GM12878 (cell line): Measurements from ENCODE around the gene SIDT1. TPM values are rescaled to one million over a fixed set of nuclear protein-coding genes. Genes with fewer than 3 reads are reported as not detected.

Experiments
- ATAC-seq: fragments of 200-7000 bp; cut with Tn5 transposase; 3 replicates; pipeline ENCODE4 v1.9.1; 2020; ENCODE audit warnings: mild to moderate bottlenecking, moderate library complexity
- BruUV-seq: library from RNA; stranded (reverse); fragments of 400-500 nt; replicated peaks from 2 replicates; lab custom pipeline; 2021; lab: Mats Ljungman, UMichigan
- CTCF ChIA-PET: fragments of 300-600 bp; sonication (Branson Sonifier 250); formaldehyde crosslinking; extraction: SDS; loops from one replicate; lab custom pipeline; 2021; ENCODE audit warnings: inconsistent platforms; lab: Yijun Ruan, JAX
- POLR2A ChIA-PET: fragments of 350-600 bp; formaldehyde crosslinking; extraction: SDS; loops from one replicate; lab custom pipeline; 2021; ENCODE audit warnings: inconsistent platforms; lab: Charles Lee
- RAD21 ChIA-PET: fragments of 300-600 bp; sonication (Branson Sonifier 250); formaldehyde crosslinking; loops from one replicate; lab custom pipeline; 2023; ENCODE audit warnings: antibody characterized with exemption; ENCODE audit not compliant: unreplicated experiment; lab: Charles Lee
- SMC1A ChIA-PET: fragments of 300-600 bp; sonication (Branson Sonifier 250); formaldehyde crosslinking; loops from one replicate; lab custom pipeline; 2023; ENCODE audit not compliant: unreplicated experiment, uncharacterized antibody; lab: Charles Lee
- DNase-seq: peaks from one replicate; pipeline ENCODE4 v3.0.0-alpha.2; 2011; ENCODE audit warnings: low read depth, low spot score
- FAIRE-seq: peaks from 3 replicates; lab custom pipeline; 2011; peaks lifted over from hg19 to GRCh38; lab: Jason Lieb, UNC
- H2AFZ ChIP-seq: 2 replicates; pipeline ENCODE4 v1.6.0; 2011; ENCODE audit warnings: low read depth, low read length, control low read depth; ENCODE audit not compliant: control insufficient read depth
- H3K27ac ChIP-seq: 2 replicates; pipeline ENCODE4 v1.5.1; 2011; ENCODE audit warnings: control low read depth; ENCODE audit not compliant: control insufficient read depth, insufficient read depth
- H3K27me3 ChIP-seq, 2 experiments: replicated peaks in 1 of 2; 2 replicates each; pipeline versions ENCODE4 v1.6.0 to v1.6.1; 2011; ENCODE audit warnings: low read length in 1 of 2; ENCODE audit not compliant: control insufficient read depth in 2 of 2, insufficient read depth in 2 of 2
- H3K36me3 ChIP-seq, 2 experiments: 2 replicates each; pipeline ENCODE4 v1.5.1; 2011; ENCODE audit warnings: low read length in 1 of 2; ENCODE audit not compliant: control insufficient read depth in 2 of 2, insufficient read depth in 2 of 2
- H3K4me1 ChIP-seq: 2 replicates; pipeline ENCODE4 v1.6.1; 2011; ENCODE audit warnings: mild to moderate bottlenecking, low read length, moderate library complexity, mixed read lengths; ENCODE audit not compliant: control insufficient read depth, insufficient read depth
- H3K4me2 ChIP-seq: 2 replicates; pipeline ENCODE4 v1.6.0; 2011; ENCODE audit warnings: control low read depth; ENCODE audit not compliant: control insufficient read depth, insufficient read depth
- H3K4me3 ChIP-seq: fragments of 200-600 bp; sonication (generic); 2 replicates; pipeline ENCODE4 v1.5.1; 2016
- H3K79me2 ChIP-seq: 2 replicates; pipeline ENCODE4 v1.6.0; 2011; ENCODE audit warnings: low read length; ENCODE audit not compliant: control insufficient read depth, insufficient read depth
- H3K9ac ChIP-seq: 2 replicates; pipeline ENCODE4 v1.8.0; 2011; ENCODE audit warnings: low read length, control low read depth, mixed read lengths; ENCODE audit not compliant: control insufficient read depth, insufficient read depth
- H3K9me3 ChIP-seq: replicated peaks from 3 replicates; pipeline ENCODE4 v1.5.1; 2011; ENCODE audit warnings: mild to moderate bottlenecking, low read length; ENCODE audit not compliant: control insufficient read depth, insufficient read depth
- H4K20me1 ChIP-seq: 2 replicates; pipeline ENCODE4 v1.6.0; 2011; ENCODE audit not compliant: control insufficient read depth, insufficient read depth
- CBFB ChIP-seq: IDR thresholded peaks from 2 replicates; pipeline ENCODE4 v1.6.1; 2016; ENCODE audit warnings: antibody characterized with exemption, low read depth
- EZH2 ChIP-seq: IDR thresholded peaks from 2 replicates; pipeline ENCODE4 v1.6.1; 2012; ENCODE audit warnings: low read depth, mild to moderate bottlenecking, control low read depth, inconsistent platforms, low read length, borderline replicate concordance; ENCODE audit not compliant: control insufficient read depth
- HDAC2 ChIP-seq: fragments of 200-600 bp; sonication (generic); IDR thresholded peaks from 2 replicates; pipeline ENCODE4 v1.6.1; 2017
- NFYA ChIP-seq: IDR thresholded peaks from 2 replicates; pipeline ENCODE4 v1.6.1; 2011; ENCODE audit warnings: low read depth, mild to moderate bottlenecking, low read length, improper control_type of control experiment, borderline replicate concordance
- NR2C2 ChIP-seq: IDR thresholded peaks from 2 replicates; pipeline ENCODE4 v1.6.1; 2011; ENCODE audit warnings: borderline replicate concordance, low read depth; ENCODE audit not compliant: control insufficient read depth, insufficient read length
- POLR2AphosphoS2 ChIP-seq: IDR thresholded peaks from 2 replicates; pipeline ENCODE4 v1.6.1; 2011; ENCODE audit warnings: low read depth, mild to moderate bottlenecking, low read length, improper control_type of control experiment, moderate library complexity
- RCOR1 ChIP-seq: conservative IDR thresholded peaks from 2 replicates; pipeline ENCODE4 v1.6.1; 2012; ENCODE audit warnings: low read depth, low read length, improper control_type of control experiment
- RELA ChIP-seq: fragments of 450-650 bp; IDR thresholded peaks from 2 replicates; pipeline ENCODE4 v1.8.0; 2014; ENCODE audit warnings: borderline replicate concordance; ENCODE audit not compliant: partially characterized antibody
- SMAD5 ChIP-seq: IDR thresholded peaks from 2 replicates; pipeline ENCODE4 v1.6.1; 2016; ENCODE audit warnings: antibody characterized with exemption, low read depth
- in situ Hi-C: fragments of 300-500 bp; cut with MboI; formaldehyde crosslinking; loops from 9 replicates; pipeline ENCODE4 v1.14.3; 2018; ENCODE audit warnings: mixed read lengths
- intact Hi-C: fragments of 100-400 bp; cut with micrococcal nuclease; formaldehyde crosslinking; loops from one replicate; pipeline ENCODE4 v1.14.2; 2022; ENCODE audit not compliant: unreplicated experiment
- polyA plus RNA-seq, 11 experiments: library from polyadenylated mRNA; depleted of rRNA in 4 of 11; unstranded in 6 of 11; stranded (reverse) in 5 of 11; fragments of >200 nt; fragmentation: Nextera tagmentation in 4 of 11; fragmentation: Illumina TruSeq in 1 of 11; extraction: Ambion mirVana in 4 of 11; extraction: Trizol in 1 of 11; gene quantifications; 1 replicate in 1 of 11; 2 replicates in 10 of 11; pipeline versions ENCODE4 v1.2.1 to v1.2.3, GENCODE V29; 2011 to 2016; ENCODE audit warnings: inconsistent platforms in 2 of 11, missing spikeins in 2 of 11, low read depth in 1 of 11
- total RNA-seq, 4 experiments: library from RNA; depleted of rRNA in 3 of 4; stranded (reverse); fragments of >200 nt in 3 of 4; fragmentation: Illumina TruSeq in 1 of 4; extraction: Trizol in 1 of 4; gene quantifications; 2 replicates each; pipeline versions ENCODE4 v1.2.1 to v1.2.3, GENCODE V29; 2013 to 2021

Gene SIDT1
- total and polyA plus RNA-seq, 10 of the 15 experiments (the other 5 are each of a cell fraction or from before 2014, with no cell fraction given) = 3.0 to 45.0 (median 26.6) TPM

- ChIA-PET RAD21 (no interaction called here), POLR2A (no interaction called here), CTCF (interaction anchor here (1.1 kb wide), 1 partner anchor 126 kb away, joined by 3 read pairs; no protein-coding TSS in a partner anchor), SMC1A (interaction anchor here (0.6 kb wide), 1 partner anchor 212 kb away, joined by 3 read pairs; no protein-coding TSS in a partner anchor)
- Histone ChIP-seq H3K79me2 (no peaks in the 10 kb centered on the region), H3K27me3 (no peaks in the 10 kb centered on the region), H2AFZ (no peak overlapping the region), H4K20me1 (no peaks in the 10 kb centered on the region), H3K4me2 (no peak overlapping the region), H3K9ac (no peak overlapping the region), H3K36me3 (peaks cover under 1 to 41% of the 10 kb centered on the region in 2 experiments), H3K4me3 (no peak overlapping the region), H3K4me1 (no peaks in the 10 kb centered on the region), H3K27ac (no peak overlapping the region), H3K9me3 (no peaks in the 10 kb centered on the region)
- no TSS peak for BruUV-seq
- TF ChIP-seq POLR2AphosphoS2 = no peak
- no peak for TF ChIP-seq SMAD5
- no peak for TF ChIP-seq CBFB
- no peak for TF ChIP-seq RELA
- no peak for TF ChIP-seq NR2C2
- TF ChIP-seq EZH2 = no peak
- no peak for TF ChIP-seq RCOR1
- TF ChIP-seq NFYA = no peak
- TF ChIP-seq HDAC2 = no peak
- intact Hi-C loops (no loop called here), in situ Hi-C loops (no loop called here)
- DNase-seq (no peak), ATAC-seq (no peak), FAIRE-seq (no peak)
Measured at GRCh38 chr3:113620091-113620490, 87.7 kb downstream of the SIDT1 start.
